Measurements from ENCODE around the gene ZNF263.
"Not testable (repeated sequence)": the region's sequence is repeated elsewhere in the genome, so short reads cannot be mapped to it uniquely, and the experiment has no call there.

GRCh38 chr16:3271281-3271680 lies 12.0 kb upstream of the ZNF263 start:
- not testable (repeated sequence) for TF ChIP-seq CTCF (IDR thresholded peaks at IDR 0.05 in 2 of 3, conservative IDR thresholded peaks at IDR 0.05 in 1 of 3; ENCODE audit: borderline replicate concordance in 1 of 3, insufficient read depth in 1 of 3, low read depth in 2 of 3, low read length in 2 of 3); POLR2A (IDR thresholded peaks at IDR 0.05; ENCODE audit: borderline replicate concordance, extremely low read depth, insufficient read depth, insufficient read length); POLR2AphosphoS5 (IDR thresholded peaks at IDR 0.05; ENCODE audit: low read depth, low read length); EZH2 (IDR thresholded peaks at IDR 0.05); ZBTB33 (IDR thresholded peaks at IDR 0.05; ENCODE audit: extremely low read depth, insufficient replicate concordance, low read length); MAX (IDR thresholded peaks at IDR 0.05); RAD21 (IDR thresholded peaks at IDR 0.05; ENCODE audit: low read depth); REST (IDR thresholded peaks at IDR 0.05; ENCODE audit: low read depth); SP1 (IDR thresholded peaks at IDR 0.05; ENCODE audit: low read depth); CEBPB (IDR thresholded peaks at IDR 0.05; ENCODE audit: low read depth); JUND (IDR thresholded peaks at IDR 0.05); CBX3 (IDR thresholded peaks at IDR 0.05; ENCODE audit: low read depth); SRF (IDR thresholded peaks at IDR 0.05; ENCODE audit: low read depth)
